ENCODE results near the gene NPIPA3.
"Not testable (repeated sequence)": the region's sequence is repeated elsewhere in the genome, so short reads cannot be mapped to it uniquely, and the experiment has no call there.

Gene NPIPA3

GRCh38 chr16:14694129-14694528 is 9.1 kb upstream of the NPIPA3 start, which contains the start of gene PLA2G10:
Gene PLA2G10 (minus strand): TSS chr16:14694308. CDS start chr16:14694229, 79 bp downstream.
- H3K27me3 Mint-ChIP-seq, H3K9me3 Mint-ChIP-seq, H3K36me3 Mint-ChIP-seq, H3K27ac Mint-ChIP-seq, H3K4me1 Mint-ChIP-seq, DNase-seq, CTCF ChIA-PET, H3K4me3 Mint-ChIP-seq: not testable (repeated sequence)

GRCh38 chr16:14701859-14702258 is 1.4 kb upstream of the NPIPA3 start:
- H3K36me3 Mint-ChIP-seq, CTCF ChIA-PET, H3K9me3 Mint-ChIP-seq, DNase-seq, H3K27me3 Mint-ChIP-seq, H3K27ac Mint-ChIP-seq, H3K4me3 Mint-ChIP-seq, H3K4me1 Mint-ChIP-seq: not testable (repeated sequence)

- H3K9me3 Mint-ChIP-seq, DNase-seq, H3K4me1 Mint-ChIP-seq, H3K27me3 Mint-ChIP-seq, H3K27ac Mint-ChIP-seq, CTCF ChIA-PET, H3K36me3 Mint-ChIP-seq, H3K4me3 Mint-ChIP-seq: not testable (repeated sequence)
Measured at GRCh38 chr16:14702672-14703071, 539 bp upstream of the NPIPA3 start.

GRCh38 chr16:14733233-14733632 is 30.0 kb downstream of the NPIPA3 start:
- H3K4me1 Mint-ChIP-seq, H3K4me3 Mint-ChIP-seq, H3K36me3 Mint-ChIP-seq, H3K27ac Mint-ChIP-seq, H3K9me3 Mint-ChIP-seq, H3K27me3 Mint-ChIP-seq, DNase-seq, CTCF ChIA-PET: not testable (repeated sequence)

- H3K27ac Mint-ChIP-seq, CTCF ChIA-PET, H3K9me3 Mint-ChIP-seq, H3K36me3 Mint-ChIP-seq, DNase-seq, H3K4me3 Mint-ChIP-seq, H3K27me3 Mint-ChIP-seq, H3K4me1 Mint-ChIP-seq: not testable (repeated sequence)
Measured at GRCh38 chr16:14740832-14741385, 37.7 kb downstream of the NPIPA3 start.

- CTCF ChIA-PET, H3K4me1 Mint-ChIP-seq, DNase-seq, H3K4me3 Mint-ChIP-seq, H3K27ac Mint-ChIP-seq, H3K9me3 Mint-ChIP-seq, H3K36me3 Mint-ChIP-seq, H3K27me3 Mint-ChIP-seq: not testable (repeated sequence)
Measured at GRCh38 chr16:14741794-14742193, 38.6 kb downstream of the NPIPA3 start.

GRCh38 chr16:14742273-14743128 is 39.3 kb downstream of the NPIPA3 start, which contains the start of gene NPIPA2:
Gene NPIPA2 (plus strand): TSS chr16:14742533. CDS start chr16:14748066, 5,533 bp downstream.
- H3K27ac Mint-ChIP-seq, H3K36me3 Mint-ChIP-seq, H3K4me1 Mint-ChIP-seq, H3K4me3 Mint-ChIP-seq, H3K9me3 Mint-ChIP-seq, H3K27me3 Mint-ChIP-seq, CTCF ChIA-PET, DNase-seq: not testable (repeated sequence)

- H3K27ac Mint-ChIP-seq, CTCF ChIA-PET: not testable (repeated sequence)
Measured at GRCh38 chr16:14773654-14774053, 70.4 kb downstream of the NPIPA3 start.

GRCh38 chr16:14775624-14776023 is 72.4 kb downstream of the NPIPA3 start:
- DNase-seq, H3K4me3 Mint-ChIP-seq, H3K36me3 Mint-ChIP-seq, CTCF ChIA-PET, H3K4me1 Mint-ChIP-seq, H3K27me3 Mint-ChIP-seq, H3K9me3 Mint-ChIP-seq, H3K27ac Mint-ChIP-seq: not testable (repeated sequence)

More at GRCh38 chr16:14773654-14774053, 70.4 kb downstream of the NPIPA3 start:
- not testable (repeated sequence) for H3K36me3 Mint-ChIP-seq, H3K4me3 Mint-ChIP-seq, H3K4me1 Mint-ChIP-seq, H3K9me3 Mint-ChIP-seq, DNase-seq, H3K27me3 Mint-ChIP-seq
